ENCODE results near the gene MAD1L1. TPM values are rescaled to one million over a fixed set of nuclear protein-coding genes. Genes with fewer than 3 reads are reported as not detected.

The MAD1L1 gene
- total and polyA plus RNA-seq, 2 of the 4 experiments (the other 2 are of a cell fraction): 29.0 to 40.9 TPM

DNA sequence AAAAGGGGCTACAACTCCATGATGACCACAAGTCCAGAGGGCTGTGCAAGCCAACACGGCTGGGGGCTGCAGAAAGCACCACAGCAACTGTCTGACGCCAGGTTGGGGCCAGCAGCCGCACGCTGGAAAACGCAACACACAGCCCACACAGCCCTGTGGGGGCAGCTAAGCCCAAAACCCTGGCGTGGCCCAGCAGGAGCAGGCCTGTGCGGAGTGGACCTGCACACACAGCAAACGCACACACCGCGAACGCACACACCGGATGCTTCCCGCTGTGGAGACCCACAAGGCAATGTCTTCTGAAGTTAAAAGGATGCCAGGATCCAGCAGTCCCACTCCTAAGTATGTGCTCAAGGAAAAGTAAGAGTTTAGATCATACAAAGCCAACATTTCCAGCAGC lies 121.2 kb downstream of the MAD1L1 start:
- no peak overlapping the region for H3K18ac ChIP-seq (ENCODE audit: low read depth, low read length)
- TF ChIP-seq CEBPB (IDR thresholded peaks at IDR 0.05; ENCODE audit: low read depth, low read length) (no peak), POLR2A (IDR thresholded peaks at IDR 0.05; ENCODE audit: low read depth, low read length) (no peak), RAD21 (IDR thresholded peaks at IDR 0.05; ENCODE audit: low read length) (no peak), NFE2L2 (IDR thresholded peaks at IDR 0.05; ENCODE audit: low read depth, low read length) (no peak), RCOR1 (IDR thresholded peaks at IDR 0.05; ENCODE audit: insufficient replicate concordance, low read length) (no peak), MXI1 (IDR thresholded peaks at IDR 0.05; ENCODE audit: borderline replicate concordance, low read depth, low read length) (no peak), CHD1 (IDR thresholded peaks at IDR 0.05; ENCODE audit: low read depth, low read length) (no peak), FOS (IDR thresholded peaks at IDR 0.05; ENCODE audit: low read depth, low read length) (no peak), SMC3 (IDR thresholded peaks at IDR 0.05; ENCODE audit: low read depth, low read length) (no peak), CTCF (conservative IDR thresholded peaks at IDR 0.05; ENCODE audit: low read depth, low read length) (no peak), MAZ (IDR thresholded peaks at IDR 0.05; ENCODE audit: borderline replicate concordance, low read depth, low read length) (no peak), MAFK (IDR thresholded peaks at IDR 0.05; ENCODE audit: low read depth, low read length) (no peak), RFX5 (IDR thresholded peaks at IDR 0.05; ENCODE audit: low read depth, low read length) (no peak)
- TF ChIP-seq, protein P1, sequence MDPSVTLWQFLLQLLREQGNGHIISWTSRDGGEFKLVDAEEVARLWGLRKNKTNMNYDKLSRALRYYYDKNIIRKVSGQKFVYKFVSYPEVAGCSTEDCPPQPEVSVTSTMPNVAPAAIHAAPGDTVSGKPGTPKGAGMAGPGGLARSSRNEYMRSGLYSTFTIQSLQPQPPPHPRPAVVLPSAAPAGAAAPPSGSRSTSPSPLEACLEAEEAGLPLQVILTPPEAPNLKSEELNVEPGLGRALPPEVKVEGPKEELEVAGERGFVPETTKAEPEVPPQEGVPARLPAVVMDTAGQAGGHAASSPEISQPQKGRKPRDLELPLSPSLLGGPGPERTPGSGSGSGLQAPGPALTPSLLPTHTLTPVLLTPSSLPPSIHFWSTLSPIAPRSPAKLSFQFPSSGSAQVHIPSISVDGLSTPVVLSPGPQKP (IDR thresholded peaks at IDR 0.05; ENCODE audit: borderline replicate concordance, low read depth, low read length): no peak
- TF ChIP-seq, protein P2, sequence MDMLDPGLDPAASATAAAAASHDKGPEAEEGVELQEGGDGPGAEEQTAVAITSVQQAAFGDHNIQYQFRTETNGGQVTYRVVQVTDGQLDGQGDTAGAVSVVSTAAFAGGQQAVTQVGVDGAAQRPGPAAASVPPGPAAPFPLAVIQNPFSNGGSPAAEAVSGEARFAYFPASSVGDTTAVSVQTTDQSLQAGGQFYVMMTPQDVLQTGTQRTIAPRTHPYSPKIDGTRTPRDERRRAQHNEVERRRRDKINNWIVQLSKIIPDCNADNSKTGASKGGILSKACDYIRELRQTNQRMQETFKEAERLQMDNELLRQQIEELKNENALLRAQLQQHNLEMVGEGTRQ (IDR thresholded peaks at IDR 0.05; ENCODE audit: low read depth, low read length): no peak
- H3K4me1 ChIP-seq (ENCODE audit: control insufficient read depth, insufficient read depth, low read length): peaks cover 51% of the 10 kb centered on the region
- POLR2A ChIA-PET (ENCODE audit: unreplicated experiment): no interaction called here
- CTCF ChIA-PET: no interaction called here
- peaks cover 19% of the 10 kb centered on the region for H3K9me1 ChIP-seq (ENCODE audit: insufficient read depth, low read length)
- H3K9me3 ChIP-seq (ENCODE audit: control insufficient read depth, insufficient read depth, low read length): no peaks in the 10 kb centered on the region
- peak overlapping the region; percentile 46 for H2AK9ac ChIP-seq (replicated peaks; ENCODE audit: low read depth, low read length, poor library complexity)
- no peaks in the 10 kb centered on the region for H3K27me3 ChIP-seq (ENCODE audit: control insufficient read depth, insufficient read depth, low read length)
- H4K5ac ChIP-seq (ENCODE audit: low read depth, low read length): peak overlapping the region; percentile 76
- H3K14ac ChIP-seq (replicated peaks; ENCODE audit: low read depth, low read length): no peak overlapping the region
- dilution Hi-C loops (cut with HindIII; ENCODE audit: low sequenced_read_pairs, unreplicated experiment): no loop called here
- H4K91ac ChIP-seq (ENCODE audit: insufficient read depth, low read depth, low read length): peak overlapping the region; percentile 73
- intact Hi-C loops (cut with micrococcal nuclease): loop anchor here (5.0 kb wide), 1 partner anchor 61 kb away; no protein-coding TSS in a partner anchor
- no peak overlapping the region for H2AFZ ChIP-seq (replicated peaks; ENCODE audit: low read length, poor library complexity)
- no peak overlapping the region for H3K4me3 ChIP-seq (ENCODE audit: insufficient read depth, low read depth, low read length)
- no peak overlapping the region for H3K56ac ChIP-seq (ENCODE audit: extremely low read depth, insufficient read depth, low read length)
- no TSS peak for BruUV-seq (replicated peaks)
- H3K23ac ChIP-seq (ENCODE audit: low read depth, low read length): no peak overlapping the region
- peaks cover 2% of the 10 kb centered on the region; the same call in 1 of the 2 replicates for H4K20me1 ChIP-seq (ENCODE audit: insufficient read depth, low read length)
- no peak for DNase-seq
- no peak overlapping the region for H3K9ac ChIP-seq (ENCODE audit: low read depth, low read length)
- in situ Hi-C loops (cut with MboI; ENCODE audit: low sequenced_read_pairs): no loop called here
- peak overlapping the region; percentile 59; the same call in 1 of the 3 replicates for H2BK15ac ChIP-seq (ENCODE audit: low read depth, low read length)
- H3K4ac ChIP-seq (ENCODE audit: low read depth, low read length): peak overlapping the region; percentile 76
- H3K27ac ChIP-seq (ENCODE audit: insufficient read depth, low read length): no peak overlapping the region
- peak overlapping the region; percentile 71 to 94; a peak in 3 of 4 replicates for H4K8ac ChIP-seq (ENCODE audit: low read depth in 2 of 2, low read length in 2 of 2)
- peak overlapping the region; percentile 75; the same call in 1 of the 2 replicates for H2BK20ac ChIP-seq (ENCODE audit: low read depth, low read length)
- no peak overlapping the region for H2BK5ac ChIP-seq (ENCODE audit: low read depth, low read length, poor library complexity, severe bottlenecking)
- no peak for ATAC-seq (ENCODE audit: low read depth)
- peaks cover 17 to 50% of the 10 kb centered on the region in 2 experiments; a peak in 3 of 4 replicates for H3K79me1 ChIP-seq (ENCODE audit: low read depth in 1 of 2, low read length in 2 of 2)
- H2AK5ac ChIP-seq (ENCODE audit: low read depth, low read length): peak overlapping the region; percentile 84; the same call in 1 of the 2 replicates
- H2BK120ac ChIP-seq (ENCODE audit: low read depth, low read length): peak overlapping the region; percentile 93; the same call in 1 of the 2 replicates
- H3K36me3 ChIP-seq (ENCODE audit: control insufficient read depth, insufficient read depth, low read length): no peaks in the 10 kb centered on the region
- no peak overlapping the region for H3K4me2 ChIP-seq (ENCODE audit: low read depth, low read length)
- WGBS, 2 experiments (ENCODE audit: extremely low coverage in 2 of 2, insufficient read length in 1 of 2): 96% methylated on average over 6 of the region's 13 CpGs; no CpG with 5 or more reads in 1 of the 2 experiments
